DMS153 treated with DMSO at 0.1 percent for 48 hours (cell line): ENCODE measurements around the gene LUZP4.
"Not testable (repeated sequence)": the region's sequence is repeated elsewhere in the genome, so short reads cannot be mapped to it uniquely, and the experiment has no call there.

Experiments
- DNase-seq: peaks from one replicate; lab custom pipeline; 2025; ENCODE audit not compliant: unreplicated experiment; lab: John Stamatoyannopoulos, UW

LUZP4 gene, protein sequence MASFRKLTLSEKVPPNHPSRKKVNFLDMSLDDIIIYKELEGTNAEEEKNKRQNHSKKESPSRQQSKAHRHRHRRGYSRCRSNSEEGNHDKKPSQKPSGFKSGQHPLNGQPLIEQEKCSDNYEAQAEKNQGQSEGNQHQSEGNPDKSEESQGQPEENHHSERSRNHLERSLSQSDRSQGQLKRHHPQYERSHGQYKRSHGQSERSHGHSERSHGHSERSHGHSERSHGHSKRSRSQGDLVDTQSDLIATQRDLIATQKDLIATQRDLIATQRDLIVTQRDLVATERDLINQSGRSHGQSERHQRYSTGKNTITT

GRCh38 chrX:115289465-115289864, at the start of gene LUZP4:
LUZP4 (plus strand) TSS chrX:115289715; CDS start chrX:115289760, 45 bp downstream.
- no peak for DNase-seq

DNA sequence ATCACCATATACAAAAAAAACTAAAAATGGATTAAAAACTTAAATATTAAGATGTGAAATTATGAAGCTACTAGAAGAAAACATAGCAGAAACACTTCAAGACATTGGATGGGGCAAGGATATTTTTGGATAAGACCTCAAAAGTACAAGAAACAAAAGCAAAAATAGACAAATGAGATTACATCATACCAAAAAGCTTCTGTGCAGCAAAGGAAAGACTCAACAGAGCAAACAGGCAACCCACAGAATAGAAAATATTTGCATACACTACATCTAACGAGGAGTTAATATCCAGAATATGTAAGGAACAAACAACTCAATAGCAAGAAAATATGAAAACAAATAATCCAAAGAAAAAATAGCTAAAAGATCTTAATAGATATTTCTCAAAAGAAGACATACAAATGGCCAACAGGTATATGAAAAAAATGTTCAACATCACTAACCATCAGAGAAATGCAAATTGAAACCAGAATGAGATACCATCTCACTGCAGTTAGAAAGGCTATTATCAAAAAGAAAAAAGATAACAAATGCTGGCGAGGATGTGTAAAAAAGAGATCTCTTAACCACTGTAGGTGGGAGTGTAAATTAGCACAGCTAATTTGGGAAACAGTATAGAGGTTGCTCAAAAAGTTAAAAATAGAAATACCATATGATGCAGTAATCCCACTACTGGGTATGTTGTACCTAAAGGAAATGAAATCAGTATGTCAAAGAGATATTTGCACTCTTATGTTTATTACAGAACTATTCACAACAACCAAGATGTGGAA, 37.9 kb upstream of the LUZP4 start:
- DNase-seq: no peak

- DNase-seq: no peak
Observed at GRCh38 chrX:115255003-115255402, 34.5 kb upstream of the LUZP4 start.

- DNase-seq: no peak
Observed at GRCh38 chrX:115257711-115258110, 31.8 kb upstream of the LUZP4 start.

DNA sequence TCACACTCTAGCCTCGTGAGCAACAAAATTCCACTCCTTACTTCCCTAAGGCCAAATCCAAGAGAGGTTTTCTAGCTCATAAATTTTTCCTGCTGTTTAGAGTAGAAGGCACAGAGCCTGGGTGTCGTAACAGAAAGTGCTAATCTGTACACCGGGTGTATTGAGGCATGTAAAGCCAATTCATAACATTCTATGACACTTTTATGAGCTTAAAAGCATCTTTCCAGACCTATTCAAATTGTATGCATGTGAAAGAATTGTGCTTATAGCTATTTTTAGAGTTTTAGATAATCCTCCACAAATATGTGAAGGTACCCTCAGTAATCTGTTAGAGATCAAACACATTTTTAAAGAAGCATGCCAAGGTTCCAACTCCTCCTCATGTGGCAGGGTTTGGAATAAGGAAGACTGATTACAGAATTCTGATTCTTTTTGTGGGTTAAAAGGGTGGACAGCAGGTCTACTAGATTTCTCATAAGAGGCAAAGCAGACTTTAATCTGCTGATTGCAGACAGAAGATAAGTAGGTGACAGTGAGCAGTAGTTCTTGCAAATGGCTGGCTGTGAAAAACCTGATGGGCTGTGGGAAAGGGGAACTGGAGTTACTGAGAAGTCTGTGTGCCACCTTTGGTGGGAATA, 30.2 kb upstream of the LUZP4 start:
- DNase-seq: no peak

- DNase-seq: no peak
Observed at GRCh38 chrX:115260330-115260729, 29.2 kb upstream of the LUZP4 start.

DNA sequence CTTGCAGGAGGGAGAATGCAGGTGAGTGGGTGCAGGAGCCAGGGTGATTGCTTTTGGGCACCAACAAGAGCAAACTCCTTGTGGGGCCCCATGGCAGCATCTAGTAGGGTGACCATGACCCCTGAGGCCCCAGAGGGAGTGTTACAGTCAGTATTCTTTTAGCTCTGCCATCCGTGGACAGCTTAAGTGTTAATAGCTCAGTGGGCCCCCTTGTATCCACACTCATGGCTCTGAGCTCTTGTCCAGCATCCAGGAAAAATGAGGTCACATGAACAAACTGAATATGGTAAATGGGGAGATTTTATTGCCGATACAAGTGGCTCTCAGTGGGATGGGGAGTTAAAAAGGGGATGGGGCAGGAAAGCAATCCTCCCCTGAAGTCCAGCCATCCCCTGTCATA, 28.4 kb upstream of the LUZP4 start:
- DNase-seq: no peak

GRCh38 chrX:115264009-115264408, 25.5 kb upstream of the LUZP4 start:
- no peak for DNase-seq

- no peak for DNase-seq
Observed at GRCh38 chrX:115266300-115266699, 23.2 kb upstream of the LUZP4 start.

DNA sequence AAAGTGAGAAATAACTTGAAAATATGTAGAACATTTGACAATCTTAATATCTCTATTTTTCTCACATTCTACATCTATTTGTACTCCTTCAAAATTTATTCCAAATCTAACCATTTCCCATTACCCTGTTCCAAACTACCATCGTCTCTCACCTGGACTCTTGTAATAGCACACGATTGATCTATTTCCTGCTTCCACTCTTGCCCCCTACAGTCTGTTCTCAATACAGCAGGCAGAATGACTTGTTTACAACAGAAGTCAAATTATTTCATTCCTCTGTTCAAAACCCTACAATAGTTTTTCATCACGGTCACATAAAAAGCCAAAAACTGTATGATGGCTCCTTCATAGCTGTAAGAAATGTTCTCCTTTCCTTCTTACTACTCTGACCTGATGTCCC, 21.1 kb upstream of the LUZP4 start:
- no peak for DNase-seq

- no peak for DNase-seq
Observed at GRCh38 chrX:115269051-115269683, 20.3 kb upstream of the LUZP4 start.

- DNase-seq: no peak
Observed at GRCh38 chrX:115284877-115285276, 4.6 kb upstream of the LUZP4 start.

GRCh38 chrX:115297189-115297588, 7.7 kb downstream of the LUZP4 start:
- DNase-seq: no peak

- no peak for DNase-seq
Observed at GRCh38 chrX:115311139-115311538, 21.6 kb downstream of the LUZP4 start.

DNA sequence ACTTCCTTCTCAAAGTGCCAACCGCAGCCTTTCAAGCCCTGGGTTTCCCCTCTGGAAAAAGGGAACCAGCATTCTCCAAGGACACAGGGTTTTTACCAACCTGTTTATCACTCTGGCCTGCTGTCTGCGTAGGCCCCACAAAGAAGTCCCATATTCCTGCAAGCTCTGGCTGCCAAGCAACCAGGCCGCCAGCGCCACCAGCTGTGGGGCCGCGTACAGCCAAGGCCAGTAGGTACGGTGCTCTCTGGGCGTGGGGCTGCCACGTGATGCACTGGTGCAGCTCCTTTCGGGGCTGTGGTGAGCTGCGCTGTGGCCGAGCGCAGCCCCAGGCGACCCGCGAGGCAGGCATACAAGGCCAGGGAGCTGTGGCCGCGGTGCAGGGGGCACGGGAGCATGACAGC, 22.1 kb downstream of the LUZP4 start:
- no peak for DNase-seq

DNA sequence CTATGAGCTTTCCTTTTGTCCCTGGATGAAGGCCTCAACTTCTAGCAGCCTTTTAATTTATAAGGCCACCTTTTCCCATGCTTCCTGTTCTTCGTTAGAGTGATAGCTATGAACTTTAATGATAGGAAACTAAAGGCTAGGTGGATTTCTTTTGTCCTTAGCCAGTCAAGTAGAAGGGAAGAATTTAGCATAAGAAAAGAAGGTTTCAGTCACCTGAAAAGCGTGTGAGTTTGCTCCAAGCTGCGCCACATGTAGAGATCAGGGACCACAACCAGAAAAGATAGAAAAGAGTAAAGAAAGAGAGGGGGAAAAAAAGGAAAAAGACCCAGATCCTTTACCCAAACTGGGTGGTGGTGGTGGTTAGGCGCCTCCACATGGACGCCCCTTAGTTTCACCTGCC, 28.6 kb downstream of the LUZP4 start:
- DNase-seq: no peak

DNA sequence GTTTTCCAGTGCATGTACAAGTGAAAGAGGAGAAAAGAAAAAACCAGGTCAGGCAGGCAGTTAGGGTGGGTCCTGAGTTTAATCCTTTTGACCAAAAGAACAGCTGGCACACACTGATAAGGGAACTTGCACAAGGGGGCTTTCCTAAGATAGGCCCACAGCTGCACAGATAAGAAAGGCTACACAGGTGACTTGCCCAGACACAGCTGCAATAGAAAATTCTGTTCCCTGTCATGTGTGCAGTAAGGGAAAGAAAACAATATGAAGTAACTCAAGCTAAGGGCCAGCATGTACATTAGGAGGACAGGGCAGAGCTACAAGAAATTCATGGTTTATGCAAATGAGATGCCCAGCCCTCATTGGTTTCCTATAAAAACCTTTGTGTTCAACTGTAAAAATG, 32.9 kb downstream of the LUZP4 start:
- DNase-seq: no peak

GRCh38 chrX:115324194-115324593, 34.7 kb downstream of the LUZP4 start:
- DNase-seq: no peak

DNA sequence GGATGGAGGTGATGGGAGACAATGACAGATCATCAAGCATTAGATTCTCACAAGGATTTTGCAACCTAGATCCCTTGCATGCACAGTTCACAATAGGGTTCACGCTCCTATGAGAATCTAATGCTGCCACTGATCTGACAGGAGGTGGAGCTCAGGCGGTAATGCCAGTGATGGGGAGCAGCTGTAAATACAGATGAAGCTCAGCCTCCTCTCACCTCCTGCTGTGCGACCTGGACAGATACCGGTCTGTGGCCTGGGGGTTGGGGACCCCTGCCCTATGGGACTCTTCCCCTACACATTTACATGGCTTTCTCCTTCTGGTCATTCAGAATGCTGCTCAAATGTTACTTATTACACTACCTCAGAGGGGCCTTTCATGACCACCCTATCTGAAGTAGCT, 39.8 kb downstream of the LUZP4 start:
- DNase-seq: not testable (repeated sequence)

DNA sequence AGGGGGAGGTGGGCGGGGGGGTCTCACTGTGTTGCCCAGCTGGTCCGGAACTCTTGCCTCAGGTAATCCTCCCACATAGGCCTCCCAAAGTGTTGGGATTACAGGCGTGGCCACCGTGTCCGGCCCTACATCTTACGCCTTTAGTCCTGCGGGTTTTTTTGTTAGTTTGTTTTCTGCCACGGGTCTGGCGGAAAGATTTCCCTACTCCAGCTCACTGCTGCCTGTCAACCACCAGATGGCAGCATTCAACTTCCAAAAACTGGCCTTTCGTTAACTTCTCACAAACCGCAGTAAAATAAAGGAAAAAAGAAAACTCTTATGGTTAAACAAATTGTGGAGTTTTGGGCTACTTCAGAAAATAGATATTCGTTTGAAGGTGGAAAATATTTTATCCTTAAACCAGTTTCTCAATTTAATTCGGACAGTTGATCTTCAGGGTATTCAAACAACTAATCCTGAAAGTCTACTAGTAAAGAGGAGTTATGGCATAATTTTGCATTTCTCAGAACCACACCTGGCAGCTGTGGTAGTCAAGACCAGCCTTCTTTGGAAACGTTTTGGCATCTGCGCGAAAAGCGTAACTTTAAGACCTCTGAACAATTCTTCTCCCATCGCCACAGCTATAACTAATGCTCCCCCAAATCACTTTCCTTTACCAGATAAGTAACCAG, 41.1 kb downstream of the LUZP4 start:
- DNase-seq: peak; percentile 8

DNA sequence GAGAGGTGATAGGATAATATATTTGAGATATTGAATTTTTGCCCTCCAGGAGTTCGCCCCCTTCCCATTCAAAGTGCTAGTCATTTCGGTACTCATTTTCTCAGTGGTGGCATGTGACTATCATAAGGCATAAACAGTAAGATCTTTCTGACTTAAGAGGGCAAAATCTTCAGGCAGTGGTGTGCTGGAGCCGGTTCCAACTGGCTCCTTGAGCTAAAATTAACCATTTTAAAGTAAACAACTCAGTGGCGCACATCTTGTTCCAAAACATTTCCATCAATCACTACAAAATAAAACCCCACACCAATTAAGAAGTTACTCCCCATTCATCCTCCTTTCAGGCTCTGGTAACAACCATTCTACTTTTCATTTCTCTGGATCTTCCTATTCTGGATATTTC, 43.3 kb downstream of the LUZP4 start:
- DNase-seq: no peak
